ENCODE results near the gene NEK10. TPM values are rescaled to one million over a fixed set of nuclear protein-coding genes. Genes with fewer than 3 reads are reported as not detected.

NEK10 gene
- total RNA-seq, 1 donor from 2014 or later, result not detected

GRCh38 chr3:27387625-27388024 is 18.4 kb upstream of the NEK10 start:
- intact Hi-C loops (cut with DNase I), result no loop called here
- TF ChIP-seq POLR2AphosphoS5 (IDR thresholded peaks at IDR 0.05; ENCODE audit: insufficient read depth in 1 of 2, low read depth in 1 of 2), result no peak
- TF ChIP-seq POLR2A (IDR thresholded peaks at IDR 0.05), result no peak
- no peak for TF ChIP-seq CTCF (IDR thresholded peaks at IDR 0.05)
- H3K4me1 ChIP-seq, result no peaks in the 10 kb centered on the region
- H3K4me3 ChIP-seq, result no peak overlapping the region
- H3K27ac ChIP-seq, result no peak overlapping the region
- no peak for DNase-seq (ENCODE audit: extremely low spot score in 2 of 2)
- no peaks in the 10 kb centered on the region for H3K9me3 ChIP-seq
- H3K27me3 ChIP-seq, result no peaks in the 10 kb centered on the region
- H3K36me3 ChIP-seq, result peaks cover 0 to 41% of the 10 kb centered on the region in 2 donors

- Histone ChIP-seq H3K27ac (no peak overlapping the region), H3K4me1 (no peaks in the 10 kb centered on the region), H3K9me3 (no peaks in the 10 kb centered on the region), H3K27me3 (no peaks in the 10 kb centered on the region), H3K4me3 (no peak overlapping the region), H3K36me3 (peaks cover 0 to 42% of the 10 kb centered on the region in 2 donors)
- no peak for TF ChIP-seq POLR2AphosphoS5 (IDR thresholded peaks at IDR 0.05; ENCODE audit: insufficient read depth in 1 of 2, low read depth in 1 of 2)
- no peak for TF ChIP-seq CTCF (IDR thresholded peaks at IDR 0.05)
- no peak for TF ChIP-seq POLR2A (IDR thresholded peaks at IDR 0.05)
- intact Hi-C loops (cut with DNase I), result no loop called here
- no peak for DNase-seq (ENCODE audit: extremely low spot score in 2 of 2)
These were observed 16.3 kb upstream of the NEK10 start for GRCh38 chr3:27385504-27385903.

GRCh38 chr3:27384191-27384590 is 15.0 kb upstream of the NEK10 start:
- no peak overlapping the region for H3K27ac ChIP-seq
- no peak overlapping the region for H3K4me3 ChIP-seq
- H3K36me3 ChIP-seq, result peaks cover 0 to 29% of the 10 kb centered on the region in 2 donors
- H3K27me3 ChIP-seq, result no peaks in the 10 kb centered on the region
- intact Hi-C loops (cut with DNase I), result no loop called here
- TF ChIP-seq CTCF (IDR thresholded peaks at IDR 0.05), result no peak
- no peak for TF ChIP-seq POLR2A (IDR thresholded peaks at IDR 0.05)
- TF ChIP-seq POLR2AphosphoS5 (IDR thresholded peaks at IDR 0.05; ENCODE audit: insufficient read depth in 1 of 2, low read depth in 1 of 2), result no peak
- no peaks in the 10 kb centered on the region for H3K9me3 ChIP-seq
- H3K4me1 ChIP-seq, result no peaks in the 10 kb centered on the region
- no peak for DNase-seq (ENCODE audit: extremely low spot score in 2 of 2)

GRCh38 chr3:27380433-27381357 is 11.5 kb upstream of the NEK10 start:
- DNase-seq (ENCODE audit: extremely low spot score in 2 of 2), result no peak
- Histone ChIP-seq H3K4me3 (no peak overlapping the region), H3K4me1 (no peaks in the 10 kb centered on the region), H3K9me3 (no peaks in the 10 kb centered on the region), H3K27me3 (no peaks in the 10 kb centered on the region), H3K36me3 (peaks cover 0 to 36% of the 10 kb centered on the region in 2 donors), H3K27ac (no peak overlapping the region)
- TF ChIP-seq POLR2AphosphoS5 (IDR thresholded peaks at IDR 0.05; ENCODE audit: insufficient read depth in 1 of 2, low read depth in 1 of 2) (no peak), POLR2A (IDR thresholded peaks at IDR 0.05) (no peak), CTCF (IDR thresholded peaks at IDR 0.05) (no peak)
- intact Hi-C loops (cut with DNase I), result no loop called here

GRCh38 chr3:27378331-27378730 is 9.1 kb upstream of the NEK10 start:
- H3K27me3 ChIP-seq, result no peaks in the 10 kb centered on the region
- H3K4me3 ChIP-seq, result no peak overlapping the region
- peaks cover 0 to 24% of the 10 kb centered on the region in 2 donors for H3K36me3 ChIP-seq
- no peak overlapping the region for H3K27ac ChIP-seq
- TF ChIP-seq POLR2A (IDR thresholded peaks at IDR 0.05), result no peak
- no peak for TF ChIP-seq CTCF (IDR thresholded peaks at IDR 0.05)
- no peak for TF ChIP-seq POLR2AphosphoS5 (IDR thresholded peaks at IDR 0.05; ENCODE audit: insufficient read depth in 1 of 2, low read depth in 1 of 2)
- intact Hi-C loops (cut with DNase I), result no loop called here
- DNase-seq (ENCODE audit: extremely low spot score in 2 of 2), result no peak
- H3K9me3 ChIP-seq, result no peaks in the 10 kb centered on the region
- no peaks in the 10 kb centered on the region for H3K4me1 ChIP-seq
